GM04503 (cell line): ENCODE results near the gene HHATL.
"Not testable (repeated sequence)": the region's sequence is repeated elsewhere in the genome, so short reads cannot be mapped to it uniquely, and the experiment has no call there.

Experiments used
- DNase-seq: peaks from one replicate; pipeline ENCODE4 v3.0.0-alpha.2; 2012; ENCODE audit warnings: low read depth

The HHATL gene

GRCh38 chr3:42734263-42734860 is 31.8 kb upstream of the HHATL start:
- no peak for DNase-seq

DNA sequence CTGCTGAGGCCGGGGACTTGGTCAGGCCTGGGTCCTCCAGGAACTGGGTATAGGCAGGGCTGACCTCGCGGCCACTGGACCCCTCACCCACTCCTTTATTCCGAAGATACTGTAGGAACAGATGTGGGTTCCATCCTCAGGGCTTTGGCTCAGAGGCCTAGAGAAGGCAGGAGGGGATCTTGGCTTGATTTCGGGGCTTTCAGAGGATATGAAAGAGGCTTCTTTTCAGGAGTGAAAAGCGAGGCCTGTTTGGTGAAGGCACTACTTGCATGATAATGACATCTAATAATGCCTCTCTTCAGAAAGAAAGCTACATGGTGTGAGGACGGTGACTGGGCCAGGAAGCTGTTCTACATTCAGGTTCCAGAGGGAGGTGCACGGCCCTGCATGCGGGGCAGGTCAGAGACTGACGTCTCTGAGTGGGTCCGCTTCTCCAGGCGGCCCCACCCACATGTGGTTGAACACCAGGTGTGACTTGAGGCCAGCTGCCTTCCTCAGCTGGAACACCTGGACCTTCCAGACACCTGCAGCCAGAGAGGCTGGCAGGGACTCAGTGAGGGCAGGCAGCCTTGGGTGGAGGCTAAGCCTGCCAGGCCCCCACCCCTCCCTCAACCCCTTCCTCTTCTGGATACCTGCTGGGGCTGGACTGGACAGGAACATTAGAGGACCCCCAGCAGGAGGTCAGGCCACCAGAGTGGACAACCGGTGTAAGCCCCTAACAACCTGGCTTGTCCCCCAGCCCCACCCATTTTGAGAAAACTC is 31.1 kb upstream of the HHATL start:
- DNase-seq = no peak

DNA sequence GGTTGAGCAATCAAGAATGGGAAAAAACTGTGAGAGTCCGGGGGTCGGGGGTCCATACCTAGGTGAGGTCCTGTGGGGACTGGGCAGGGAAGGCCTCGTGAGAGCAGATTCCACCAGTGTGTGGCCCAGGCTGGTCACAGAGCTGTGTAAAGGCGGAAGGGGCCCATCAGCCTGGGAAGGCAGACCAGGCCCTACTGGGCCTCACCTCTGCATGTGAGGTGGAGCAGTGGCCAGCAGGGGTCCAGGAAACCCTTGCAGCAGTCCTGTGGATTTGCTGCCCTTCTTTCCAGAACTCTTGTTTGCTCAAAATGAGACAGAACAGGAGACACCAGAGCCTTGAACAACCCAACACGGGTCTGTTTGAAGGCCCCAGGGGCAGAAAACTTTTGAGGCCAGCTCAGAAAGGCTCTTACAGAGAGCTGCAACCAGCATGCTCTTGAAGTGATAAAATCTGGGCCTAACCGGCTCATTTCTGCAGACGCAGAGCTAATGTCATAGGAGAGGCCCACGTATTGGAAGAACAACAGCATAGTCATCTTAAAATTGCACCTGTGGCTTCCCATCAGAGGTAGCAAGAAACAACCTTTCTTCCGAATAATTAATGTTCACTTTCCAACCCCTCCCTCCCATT is 30.3 kb upstream of the HHATL start:
- DNase-seq = no peak

- DNase-seq = no peak
Measured at GRCh38 chr3:42732196-42732828, 29.7 kb upstream of the HHATL start.

GRCh38 chr3:42731476-42732195 is 29.0 kb upstream of the HHATL start:
- DNase-seq = no peak

DNA sequence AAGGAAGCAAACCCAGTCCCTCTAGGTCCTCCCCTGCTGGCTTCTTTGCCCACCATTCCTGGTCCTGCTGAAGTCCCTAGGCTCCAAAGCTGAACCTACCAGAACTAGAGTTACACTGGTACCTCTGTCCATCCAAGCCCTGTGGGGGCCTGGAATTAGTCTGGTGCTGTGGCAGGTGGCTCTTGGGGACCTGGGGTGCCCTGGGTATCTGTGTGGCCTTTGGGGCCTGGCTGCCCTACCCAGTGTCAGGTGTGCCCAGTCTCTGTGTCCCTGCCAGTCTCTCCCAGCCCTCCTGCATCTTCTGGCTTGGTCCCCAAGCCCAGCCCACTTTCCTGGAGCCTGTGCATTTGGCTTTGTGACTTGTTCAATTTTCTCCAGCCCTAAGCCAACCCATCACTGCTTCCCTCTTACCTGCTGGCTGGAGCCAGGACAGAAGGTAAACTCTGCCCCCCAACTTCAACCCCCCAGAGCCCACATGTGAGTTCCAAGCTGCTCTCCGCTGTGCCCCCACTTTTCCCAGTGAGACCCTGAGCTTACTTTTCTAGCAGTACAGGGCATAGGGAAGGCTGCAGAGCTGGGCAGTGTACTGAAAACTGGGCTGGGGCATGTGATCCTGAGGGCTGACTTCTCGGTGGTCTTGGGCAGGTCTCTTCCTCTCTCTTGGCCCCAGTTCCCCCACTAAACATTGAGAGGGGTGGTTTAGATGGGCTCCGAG is 28.3 kb upstream of the HHATL start:
- no peak for DNase-seq

GRCh38 chr3:42730294-42730693 is 27.7 kb upstream of the HHATL start:
- DNase-seq = no peak

DNA sequence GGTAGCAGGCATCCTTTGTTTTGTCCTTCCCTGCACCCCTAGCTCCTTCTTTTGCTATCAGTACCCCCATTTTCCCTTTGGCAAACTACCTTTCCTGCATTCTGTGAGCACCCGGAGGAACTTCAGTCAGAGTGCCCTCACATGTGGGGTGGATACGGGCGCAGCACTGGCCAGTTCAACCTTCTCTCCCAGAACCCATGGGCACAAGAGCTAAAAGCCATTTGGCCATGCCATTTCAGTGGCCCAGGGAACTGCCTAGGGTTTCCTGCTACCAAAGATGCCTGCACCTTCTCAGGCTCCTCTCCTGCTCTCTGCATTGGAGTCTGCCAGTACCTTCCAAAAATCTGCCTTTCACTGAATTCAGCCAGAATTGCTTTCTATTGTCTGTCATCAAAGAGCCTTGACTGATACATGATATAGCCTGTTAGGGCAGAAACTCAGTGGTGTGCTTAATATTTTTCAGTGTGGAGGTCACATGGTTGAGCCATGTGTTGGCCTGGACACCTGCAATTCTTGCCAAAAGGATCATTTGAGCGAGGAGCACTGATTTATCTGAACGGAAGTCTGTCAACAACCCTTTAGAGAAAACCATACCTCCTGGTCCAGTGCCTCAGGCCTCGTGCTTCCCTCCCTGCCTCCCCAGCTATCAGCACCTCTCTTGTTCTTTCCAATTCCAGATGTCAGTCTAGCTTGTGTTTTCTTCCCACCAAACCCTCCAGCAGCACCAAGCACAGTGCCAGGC is 27.0 kb upstream of the HHATL start:
- DNase-seq = no peak

- DNase-seq = no peak
Measured at GRCh38 chr3:42728668-42729364, 26.2 kb upstream of the HHATL start.

DNA sequence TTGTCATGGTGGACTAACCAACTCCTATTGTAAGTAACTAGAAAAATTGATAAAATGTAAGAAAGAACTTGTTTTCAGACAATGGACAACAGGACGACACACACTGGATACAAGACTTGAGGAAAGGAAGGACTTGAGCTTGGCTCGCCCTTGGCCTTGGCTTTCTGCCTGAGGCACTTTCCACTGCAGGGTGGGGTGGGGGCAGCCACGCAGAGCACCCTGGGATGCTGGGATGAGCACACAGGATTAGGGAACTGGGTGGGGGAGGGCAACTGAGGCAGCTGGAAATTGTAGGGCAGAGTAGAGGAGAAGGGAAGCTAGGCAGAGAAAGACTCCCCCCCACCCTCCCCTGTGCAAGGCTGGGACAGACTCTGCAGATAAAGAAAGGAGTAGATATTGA is 25.5 kb upstream of the HHATL start:
- DNase-seq = no peak

DNA sequence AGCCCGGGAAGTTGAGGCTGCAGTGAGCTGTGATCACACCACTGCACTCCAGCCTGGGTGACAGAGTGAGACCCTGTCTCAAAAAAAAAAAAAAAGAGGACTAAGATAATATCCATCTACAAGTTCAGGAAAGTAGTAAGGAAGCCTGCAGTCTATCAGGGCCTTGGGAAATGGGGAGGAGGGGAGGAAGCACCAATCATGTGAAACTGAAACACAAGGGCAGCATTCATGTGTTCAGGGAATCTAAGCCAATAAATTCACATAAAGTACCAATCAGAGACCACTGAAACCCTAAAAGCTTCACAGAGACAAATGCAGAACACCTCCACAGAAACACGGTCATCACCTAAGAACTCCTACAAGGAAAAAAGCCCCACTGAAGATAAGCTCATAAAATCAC is 22.9 kb upstream of the HHATL start:
- no peak for DNase-seq

- DNase-seq = no peak
Measured at GRCh38 chr3:42723219-42723618, 20.6 kb upstream of the HHATL start.

- DNase-seq = not testable (repeated sequence)
Measured at GRCh38 chr3:42722442-42722841, 19.8 kb upstream of the HHATL start.

- DNase-seq = no peak
Measured at GRCh38 chr3:42721690-42722089, 19.1 kb upstream of the HHATL start.

DNA sequence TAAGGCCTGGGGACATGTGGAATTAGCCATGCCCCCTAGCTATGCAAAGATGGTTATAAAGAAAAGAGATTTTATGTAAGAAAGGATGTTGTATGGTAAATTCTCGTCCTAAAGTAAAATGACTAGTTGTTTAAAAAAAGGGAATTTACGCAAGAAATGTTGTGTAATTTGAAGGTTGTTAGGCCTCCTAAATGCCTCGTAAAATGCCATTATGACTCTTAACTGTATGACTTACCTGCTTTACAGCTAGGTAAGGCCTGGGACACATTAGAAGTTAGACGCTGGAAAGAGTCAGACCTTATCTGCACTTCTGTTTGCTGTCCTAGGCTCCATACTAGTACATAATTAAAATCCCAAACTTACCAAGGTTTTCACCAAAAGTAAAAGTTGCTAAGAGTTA is 17.5 kb upstream of the HHATL start:
- no peak for DNase-seq

- no peak for DNase-seq
Measured at GRCh38 chr3:42719002-42719401, 16.4 kb upstream of the HHATL start.

DNA sequence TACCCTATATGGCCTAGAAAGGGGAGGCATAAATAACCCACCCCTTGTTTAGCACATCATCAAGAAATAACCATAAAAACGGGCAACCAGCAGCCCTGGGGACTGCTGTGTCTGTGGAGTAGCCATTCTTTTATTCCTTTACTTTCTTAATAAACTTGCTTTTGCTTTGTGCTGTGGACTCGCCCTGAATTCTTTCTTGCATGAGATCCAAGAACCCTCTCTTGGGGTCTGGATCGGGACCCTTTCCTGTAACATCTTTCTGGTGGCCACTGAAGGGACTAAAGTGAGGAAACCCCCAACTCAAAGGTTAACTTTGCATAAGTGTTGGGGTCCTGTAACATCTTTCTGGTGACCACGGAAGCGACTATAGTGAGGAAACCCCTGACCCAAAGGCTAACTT is 15.7 kb upstream of the HHATL start:
- DNase-seq = no peak

GRCh38 chr3:42717306-42717705 is 14.7 kb upstream of the HHATL start:
- no peak for DNase-seq

- DNase-seq = no peak
Measured at GRCh38 chr3:42714171-42714852, 11.7 kb upstream of the HHATL start.

GRCh38 chr3:42713747-42714146 is 11.1 kb upstream of the HHATL start:
- no peak for DNase-seq
